Stimulated activated CD8-positive, alpha-beta memory T cell treated with anti-CD3 and anti-CD28 coated beads, Interleukin-15, amount 100 ng/mL, for 1 hour (primary cell): ENCODE results near the gene RASGRP2.

Experiments used
- DNase-seq: peaks from one replicate; pipeline ENCODE4 v3.0.0-alpha.2; 2020; ENCODE audit warnings: low read depth

The RASGRP2 gene

DNA sequence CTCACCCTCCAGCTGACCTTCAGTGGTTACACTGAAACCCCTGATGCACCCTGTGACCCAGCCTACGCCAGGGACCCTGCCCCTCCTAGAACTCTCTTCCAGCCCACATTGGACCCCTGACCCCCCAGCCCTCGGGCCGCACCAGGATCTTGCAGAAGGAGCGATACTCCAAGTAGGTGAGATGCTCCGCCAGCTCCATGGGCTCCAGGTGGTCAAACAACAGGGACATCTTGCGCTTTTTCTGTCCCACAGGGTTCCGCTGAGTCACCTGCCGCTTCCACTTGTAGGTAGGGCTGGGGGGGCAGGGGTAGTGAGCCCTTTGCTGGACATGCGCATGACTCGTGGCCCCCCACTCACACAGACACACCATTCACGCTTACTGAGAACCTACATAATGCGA lies 4.1 kb downstream of the RASGRP2 start:
- DNase-seq: no peak

GRCh38 chr11:64736654-64737053 lies 7.3 kb downstream of the RASGRP2 start:
- DNase-seq: no peak

GRCh38 chr11:64735725-64736259 lies 8.2 kb downstream of the RASGRP2 start:
- no peak for DNase-seq

GRCh38 chr11:64734811-64735724 lies 8.9 kb downstream of the RASGRP2 start:
- DNase-seq: no peak

- no peak for DNase-seq
Observed at GRCh38 chr11:64731601-64732000, 12.3 kb downstream of the RASGRP2 start.

DNA sequence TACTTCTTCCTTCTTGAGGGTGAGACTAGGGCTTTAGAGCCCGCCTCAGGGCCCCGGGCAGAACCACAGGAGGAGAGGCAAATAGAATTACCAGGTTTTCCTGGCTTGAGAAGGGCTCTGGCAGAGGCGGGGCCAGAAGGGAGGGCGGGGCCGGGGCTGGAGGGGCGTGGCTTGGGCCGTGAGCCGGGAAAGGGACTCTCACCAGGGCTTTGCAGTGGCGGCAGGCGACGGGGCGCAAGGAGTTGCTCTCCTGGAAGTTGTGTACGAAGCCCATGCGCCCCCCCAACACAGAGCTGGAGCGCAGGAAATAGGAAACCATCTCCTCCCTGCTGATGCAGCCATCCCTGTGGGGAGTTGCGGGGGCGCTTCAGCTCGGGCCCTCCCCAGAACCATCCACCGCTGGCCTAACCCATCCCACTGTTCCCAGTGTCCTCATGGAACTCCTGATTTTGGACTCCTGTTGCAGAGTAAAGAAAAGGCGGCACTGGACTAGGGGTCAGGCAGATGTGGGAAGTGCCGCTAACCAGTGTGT lies 14.0 kb downstream of the RASGRP2 start:
- no peak for DNase-seq

- no peak for DNase-seq
Observed at GRCh38 chr11:64728757-64729365, 15.1 kb downstream of the RASGRP2 start.

DNA sequence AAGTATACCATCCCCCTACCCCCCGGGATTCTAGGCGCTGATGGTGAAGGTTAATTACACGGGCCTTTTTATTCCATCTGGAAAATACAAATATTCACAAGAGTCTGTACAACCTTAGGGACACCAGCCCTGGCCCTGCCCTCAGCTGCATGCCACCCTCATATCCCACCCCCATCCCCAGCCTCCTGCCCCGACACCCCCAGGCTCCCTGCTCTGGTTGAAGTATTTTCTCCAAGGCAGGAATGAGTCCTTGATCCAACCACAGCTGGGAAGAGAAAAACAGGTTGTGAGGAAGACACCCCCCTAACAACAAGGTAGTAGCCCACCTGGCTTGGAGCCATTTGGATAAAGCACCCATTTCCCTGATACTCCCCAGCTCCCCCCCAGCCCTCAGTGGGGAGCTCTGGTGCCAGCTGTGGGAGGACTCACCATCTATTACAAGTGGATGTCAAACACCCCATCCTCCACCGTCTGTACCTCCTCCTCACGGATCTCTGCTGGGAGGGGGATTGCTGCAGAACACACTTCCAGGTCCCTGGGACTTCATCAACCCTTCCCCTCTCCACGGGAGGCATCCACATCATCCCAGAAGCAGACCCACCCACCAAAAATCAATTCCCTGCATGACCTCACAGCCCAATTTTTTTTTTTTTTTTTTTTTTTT lies 16.9 kb downstream of the RASGRP2 start:
- DNase-seq: no peak

DNA sequence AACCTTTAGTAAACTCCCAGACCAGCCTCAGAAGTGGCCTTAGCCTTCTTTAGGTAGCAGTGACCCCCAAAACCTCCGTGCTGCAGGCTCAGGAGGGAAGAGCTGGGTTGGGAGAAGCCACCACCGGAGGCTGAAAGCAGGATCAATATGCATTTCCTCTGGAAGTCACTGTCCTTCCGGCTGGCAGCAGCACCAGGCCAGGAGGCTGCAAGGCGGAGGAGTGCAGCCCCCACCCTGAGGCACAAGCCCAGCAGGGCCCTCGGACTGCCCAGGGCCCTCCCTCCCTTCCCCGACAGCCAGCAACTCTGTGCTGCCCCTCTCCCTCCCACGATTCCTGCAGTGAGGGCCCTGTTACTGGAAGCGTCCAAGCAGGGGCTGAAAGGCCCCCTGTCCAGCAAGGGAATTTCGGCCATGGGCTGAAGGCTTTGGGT lies 17.7 kb downstream of the RASGRP2 start:
- DNase-seq: no peak

DNA sequence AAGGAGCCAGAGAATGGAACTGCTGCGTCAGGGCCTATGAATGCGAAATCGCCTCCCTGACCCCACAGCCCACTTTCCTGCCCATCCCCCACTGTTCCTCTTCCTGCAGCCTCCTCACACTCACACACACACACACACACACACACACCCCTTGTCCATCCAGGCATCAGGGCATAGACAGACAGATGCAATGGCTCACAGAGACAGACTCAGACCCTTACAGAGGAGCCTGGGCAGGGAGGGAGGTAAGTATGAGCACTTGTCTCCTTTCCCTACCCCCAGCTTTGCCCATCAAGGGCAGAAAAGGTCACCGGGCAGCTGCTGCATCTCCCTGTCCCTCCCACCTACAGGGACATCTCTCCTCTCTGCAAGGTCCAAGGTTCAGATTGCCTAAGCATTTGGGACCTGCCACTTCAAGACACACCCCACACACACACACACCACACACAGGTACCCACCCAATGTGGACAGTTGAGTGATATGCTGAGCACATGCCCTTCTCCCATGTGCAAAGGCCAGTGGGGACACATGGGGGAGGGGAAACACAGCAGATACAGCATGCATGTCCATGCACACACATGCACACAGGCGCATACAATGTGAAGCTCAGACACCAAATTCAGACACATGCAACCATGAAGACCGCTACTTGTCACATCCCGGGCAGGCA lies 18.9 kb downstream of the RASGRP2 start:
- no peak for DNase-seq

- DNase-seq: no peak
Observed at GRCh38 chr11:64723907-64724862, 19.8 kb downstream of the RASGRP2 start.

- DNase-seq: peak; percentile 61
Observed at GRCh38 chr11:64723117-64723906, 20.6 kb downstream of the RASGRP2 start, which contains the start of gene NRXN2. Gene NRXN2, minus strand, starts transcription at chr11:64723197. Its CDS starts 9,498 bp downstream, at chr11:64713699.

DNA sequence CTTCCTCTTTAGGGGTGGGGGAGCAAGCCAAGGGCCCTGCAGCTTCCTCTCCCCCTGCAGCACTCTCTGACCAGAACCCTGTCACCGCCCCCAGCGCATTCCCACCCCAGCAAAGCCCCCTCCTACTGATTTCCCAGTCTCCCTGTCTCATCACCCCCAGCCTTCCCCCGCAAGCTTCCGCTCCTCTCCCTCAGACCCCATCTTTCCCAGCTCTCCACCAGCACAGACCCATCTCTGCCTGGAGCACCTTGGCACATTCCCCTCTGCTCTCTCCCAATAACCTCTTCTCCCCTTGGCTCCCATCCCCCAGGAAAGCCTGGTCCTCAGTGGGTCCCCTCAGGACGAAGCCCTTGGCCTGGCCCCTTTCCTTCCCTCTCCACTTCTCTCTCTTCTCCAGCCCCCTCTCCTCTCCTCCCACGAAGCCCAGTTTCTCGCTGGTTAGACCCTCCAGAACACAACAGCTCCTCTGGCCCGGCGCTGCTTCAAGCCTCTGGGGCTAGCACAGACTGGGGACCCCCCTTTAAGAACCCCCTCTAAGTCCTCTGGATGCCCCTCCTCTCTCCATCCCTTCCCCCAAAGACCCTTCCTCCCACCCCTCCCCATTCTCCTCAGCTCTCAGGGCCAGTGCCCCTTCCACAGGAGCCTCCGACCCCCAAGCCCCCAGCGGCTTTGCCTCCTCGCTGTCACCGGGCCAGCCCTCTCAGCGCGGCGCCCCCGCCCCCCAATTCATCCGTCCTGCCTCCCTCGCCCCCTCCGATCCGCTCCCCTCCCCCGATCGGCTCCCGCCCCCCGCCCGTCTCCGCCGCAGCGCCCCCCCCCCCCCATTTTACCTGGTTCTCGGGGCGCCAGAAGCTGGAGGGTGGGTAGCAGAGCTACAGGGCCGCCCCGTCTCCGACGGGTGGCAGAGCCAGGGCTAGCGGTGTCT lies 21.5 kb downstream of the RASGRP2 start:
- no peak for DNase-seq

- DNase-seq: no peak
Observed at GRCh38 chr11:64721359-64721699, 22.6 kb downstream of the RASGRP2 start.

GRCh38 chr11:64720640-64721358 lies 23.1 kb downstream of the RASGRP2 start:
- DNase-seq: no peak

DNA sequence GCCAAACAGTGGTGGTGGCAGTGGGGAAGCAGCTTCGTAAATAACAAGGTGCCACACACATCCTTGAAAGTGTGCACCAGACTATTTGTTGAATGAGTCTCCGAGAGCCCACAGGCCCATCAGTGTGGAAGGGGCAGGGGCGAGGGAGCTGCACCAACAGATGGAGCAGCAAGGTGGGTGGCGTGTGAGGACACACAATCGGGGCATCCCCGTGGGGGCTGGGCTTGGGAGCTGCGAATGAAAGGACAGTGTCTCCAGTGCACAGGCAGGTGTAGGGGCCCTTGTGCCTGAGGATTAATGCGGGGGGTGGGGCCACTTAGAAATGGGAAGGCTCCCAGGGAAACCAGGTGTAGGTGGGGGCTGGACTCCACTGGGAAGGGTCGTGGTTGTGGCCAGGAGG lies 23.8 kb downstream of the RASGRP2 start:
- no peak for DNase-seq

DNA sequence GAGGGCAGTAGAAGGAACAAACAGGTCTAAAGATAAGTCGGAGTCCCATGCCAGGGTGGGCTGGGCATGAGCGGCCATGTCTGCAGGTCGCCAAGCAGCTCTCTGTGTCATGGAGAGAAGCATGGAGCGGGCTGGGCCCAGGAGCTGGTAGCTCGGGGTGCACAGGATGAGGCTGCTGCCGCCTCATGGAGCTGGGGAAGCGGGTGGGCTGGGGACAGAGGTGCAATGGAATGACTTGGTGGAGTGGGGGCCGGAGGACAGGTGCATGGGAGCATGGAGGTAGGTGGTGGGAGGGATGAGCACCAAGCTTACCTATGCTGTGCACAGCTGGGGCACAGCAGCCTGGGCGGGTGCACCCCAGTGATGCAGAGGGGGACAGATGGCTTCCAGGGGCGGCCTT lies 24.5 kb downstream of the RASGRP2 start:
- DNase-seq: no peak

DNA sequence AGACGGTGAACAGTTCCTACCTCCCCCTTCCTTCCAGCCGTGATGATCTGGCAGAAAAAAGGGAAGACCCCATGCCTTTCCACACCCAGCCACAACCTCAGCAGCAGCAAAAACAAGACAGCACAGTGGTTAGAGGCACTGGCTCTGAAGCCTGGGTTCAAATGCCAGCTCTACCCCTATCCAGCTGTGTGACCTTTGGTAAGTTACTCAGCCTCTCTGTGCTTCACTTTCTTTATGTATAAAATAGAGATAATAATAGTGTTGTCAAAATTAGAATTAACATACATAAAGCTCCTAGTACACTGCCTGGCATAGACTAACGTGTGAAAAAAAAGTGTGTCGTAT lies 25.2 kb downstream of the RASGRP2 start:
- DNase-seq: no peak
